B cell (primary cell): Measurements from ENCODE around the gene ZBTB32. TPM values are rescaled to one million over a fixed set of nuclear protein-coding genes. Genes with fewer than 3 reads are reported as not detected.

Source experiments
- ATAC-seq: fragments of 200-7000 bp; cut with Tn5 transposase; one replicate; pipeline ENCODE4 v1.10.0; 2021; ENCODE audit warnings: low read depth, mild to moderate bottlenecking, moderate number of reproducible peaks, moderate library complexity
- CTCF ChIA-PET: fragments of 350-600 bp; sonication (Branson Sonifier 250); formaldehyde crosslinking; loops from one replicate; lab custom pipeline; 2021; ENCODE audit warnings: antibody characterized with exemption, inconsistent platforms; lab: Charles Lee
- POLR2A ChIA-PET: fragments of 350-600 bp; sonication (Branson Sonifier 250); formaldehyde crosslinking; loops from one replicate; lab custom pipeline; 2021; ENCODE audit warnings: antibody characterized with exemption; lab: Charles Lee
- DNase-seq: peaks from one replicate; pipeline ENCODE4 v3.0.0; 2013
- H2AFZ ChIP-seq: 2 replicates; pipeline ENCODE4 v1.6.1; 2012; ENCODE audit warnings: mild to moderate bottlenecking, low read depth, low read length; ENCODE audit not compliant: insufficient read depth, poor library complexity, severe bottlenecking
- H3K27ac ChIP-seq, 2 donors: 1 replicate in 1 of 2; 2 replicates in 1 of 2; pipeline ENCODE4 v1.5.1; 2012 to 2013; ENCODE audit warnings: low read length in 2 of 2, mild to moderate bottlenecking in 2 of 2, moderate library complexity in 1 of 2
- H3K27me3 ChIP-seq, 4 experiments: fragments of 200-600 bp in 1 of 4; sonication (generic) in 1 of 4; replicated peaks in 1 of 4; 1 replicate in 2 of 4; 2 replicates in 2 of 4; pipeline versions ENCODE4 v1.6.1 to v1.7.0; 2013 to 2016; ENCODE audit warnings: low read length in 3 of 4, mild to moderate bottlenecking in 2 of 4, mixed read lengths in 1 of 4, moderate library complexity in 1 of 4; ENCODE audit not compliant: insufficient read depth in 4 of 4, control insufficient read depth in 3 of 4; ENCODE audit errors: control extremely low read depth in 1 of 4
- H3K36me3 ChIP-seq, 2 experiments: replicated peaks in 1 of 2; 1 replicate in 1 of 2; 2 replicates in 1 of 2; pipeline versions ENCODE4 v1.6.1 to v1.7.1; 2013; ENCODE audit warnings: low read length in 1 of 2; ENCODE audit not compliant: insufficient read depth in 2 of 2, control insufficient read depth in 1 of 2; ENCODE audit errors: control extremely low read depth in 1 of 2, extremely low read depth in 1 of 2
- H3K4me1 ChIP-seq, 2 donors: fragments of 200-600 bp in 1 of 2; sonication (generic) in 1 of 2; 1 replicate in 1 of 2; 2 replicates in 1 of 2; pipeline versions ENCODE4 v1.5.1 to v1.6.1; 2013 to 2017; ENCODE audit warnings: low read length in 2 of 2; ENCODE audit not compliant: control insufficient read depth in 2 of 2, insufficient read depth in 2 of 2
- H3K4me2 ChIP-seq: replicated peaks from 2 replicates; pipeline ENCODE3; 2012; ENCODE audit warnings: mild to moderate bottlenecking, low read depth, low read length; ENCODE audit not compliant: poor library complexity, severe bottlenecking
- H3K4me3 ChIP-seq, 5 experiments: fragments of 200-600 bp in 1 of 5; sonication (generic) in 1 of 5; 1 replicate in 3 of 5; 2 replicates in 2 of 5; pipeline versions ENCODE4 v1.5.1 to v1.7.0; 2011 to 2016; ENCODE audit warnings: low read length in 4 of 5, mild to moderate bottlenecking in 4 of 5, low read depth in 2 of 5, control low read depth in 1 of 5, moderate library complexity in 1 of 5; ENCODE audit not compliant: insufficient read depth in 1 of 5; ENCODE audit errors: control extremely low read depth in 1 of 5, extremely low read depth in 1 of 5
- H3K79me2 ChIP-seq: fragments of 200-600 bp; sonication (generic); one replicate; pipeline ENCODE4 v1.6.0; 2016; ENCODE audit warnings: low read length; ENCODE audit not compliant: control insufficient read depth, insufficient read depth
- H3K9ac ChIP-seq: fragments of 200-600 bp; sonication (generic); 2 replicates; pipeline ENCODE4 v1.6.1; 2017; ENCODE audit warnings: mild to moderate bottlenecking, low read length, moderate library complexity
- H3K9me3 ChIP-seq, 3 donors: one replicate each; pipeline versions ENCODE4 v1.6.1 to v1.7.1; 2013; ENCODE audit warnings: low read length in 2 of 3; ENCODE audit not compliant: control insufficient read depth in 2 of 3, insufficient read depth in 1 of 3; ENCODE audit errors: control extremely low read depth in 1 of 3
- H4K20me1 ChIP-seq: 2 replicates; pipeline ENCODE4 v1.6.0; 2012; ENCODE audit warnings: mild to moderate bottlenecking, low read length; ENCODE audit not compliant: insufficient read depth, control insufficient read depth, poor library complexity, severe bottlenecking
- H3K27ac Mint-ChIP-seq: one replicate; pipeline ENCODE4 v1.8.0; 2021; ENCODE audit warnings: mixed read lengths
- H3K27me3 Mint-ChIP-seq: one replicate; pipeline ENCODE4 v1.8.0; 2021; ENCODE audit warnings: mixed read lengths
- H3K4me1 Mint-ChIP-seq: one replicate; pipeline ENCODE4 v1.8.0; 2021; ENCODE audit warnings: mixed read lengths
- H3K4me3 Mint-ChIP-seq: one replicate; pipeline ENCODE4 v1.8.0; 2021; ENCODE audit warnings: mixed read lengths
- H3K9me3 Mint-ChIP-seq: one replicate; pipeline ENCODE4 v1.8.0; 2022; ENCODE audit warnings: mixed read lengths; ENCODE audit not compliant: insufficient read depth
- EZH2 ChIP-seq: IDR thresholded peaks from 2 replicates; pipeline ENCODE4 v1.6.1; 2012; ENCODE audit warnings: borderline replicate concordance, low read depth, mild to moderate bottlenecking, moderate library complexity, low read length; ENCODE audit not compliant: insufficient read depth, poor library complexity, severe bottlenecking
- WGBS: methylation state at CpG from one replicate; pipeline ENCODE4 v1.1.5; 2013; ENCODE audit warnings: missing lambda C conversion rate; ENCODE audit not compliant: insufficient coverage; 5-methylcytosine and 5-hydroxymethylcytosine counted together
- intact Hi-C: fragments of 100-400 bp; cut with micrococcal nuclease; formaldehyde crosslinking; loops from one replicate; pipeline ENCODE4 v1.10.0; 2022
- polyA plus RNA-seq: library from polyadenylated mRNA; depleted of rRNA; stranded (reverse); fragments of >200 nt; gene quantifications from 2 replicates; pipeline ENCODE4 v1.2.3, GENCODE V29; 2012
- total RNA-seq, 2 donors: library from RNA; stranded (reverse); fragments of 120-200 nt in 1 of 2; gene quantifications; 1 replicate in 1 of 2; 2 replicates in 1 of 2; pipeline versions ENCODE4 v1.2.3 to v1.2.4, GENCODE V29; 2013 to 2022
- TF ChIP-seq, protein P1 (sequence below): fragments of 200-600 bp; IDR thresholded peaks from one replicate; pipeline ENCODE4 v1.8.0; 2022; ENCODE audit warnings: antibody characterized with exemption, mild to moderate bottlenecking

ZBTB32 gene
- total and polyA plus RNA-seq, 2 donors (not counting 1 experiment from before 2014, with no cell fraction given), result 18.9 to 28.1 TPM

DNA sequence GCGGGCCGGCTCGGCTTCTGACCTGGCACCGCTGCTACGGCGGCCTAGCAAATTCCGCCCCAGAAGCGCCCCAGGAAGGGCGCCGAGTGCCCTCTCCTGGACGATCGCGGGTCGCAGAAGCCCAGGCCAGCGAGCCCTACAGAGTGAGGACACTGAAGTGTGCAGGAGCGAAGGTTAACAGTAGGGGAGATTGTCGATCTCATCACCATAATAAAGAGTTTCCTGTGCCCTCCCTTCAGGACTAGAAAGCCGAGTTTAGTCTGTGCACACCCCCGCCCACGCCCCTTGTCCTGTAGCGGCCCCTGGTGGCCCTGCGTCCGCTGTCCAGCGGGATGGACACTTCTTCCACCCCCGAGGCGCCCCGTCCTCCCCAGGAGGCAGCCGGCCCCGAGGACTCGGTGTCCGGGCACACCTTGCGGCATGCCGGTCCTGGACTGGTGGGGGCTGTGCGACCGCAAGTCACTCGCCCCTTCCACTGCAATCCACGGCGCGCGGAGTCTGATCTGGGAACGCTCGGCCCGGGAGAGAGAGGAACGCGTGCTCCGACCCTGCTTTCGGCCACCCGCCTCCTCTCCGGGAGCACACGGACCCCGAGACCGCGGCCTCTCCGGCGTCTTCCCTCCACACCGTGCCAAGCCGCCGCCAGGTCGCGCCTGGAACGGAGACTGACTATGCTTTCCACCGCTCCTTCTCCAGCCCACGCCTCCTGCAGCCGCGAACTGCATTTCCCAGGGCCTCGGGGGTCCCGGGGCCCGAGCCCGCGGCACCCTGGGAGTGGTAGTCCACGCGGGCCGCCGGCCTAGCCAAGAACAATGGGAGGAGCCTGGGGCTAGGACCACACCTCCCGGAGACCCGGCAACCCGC is 12.7 kb downstream of the ZBTB32 start:
- peak overlapping the region; percentile 39 to 87 (median 76) for H3K4me3 ChIP-seq
- no peaks in the 10 kb centered on the region for H3K9me3 ChIP-seq
- peak overlapping the region; percentile 80 for H3K9ac ChIP-seq
- intact Hi-C loops, result loop anchor here (1.0 to 10.0 kb wide), 12 partner anchors 15 to 372 kb away; partner anchors contain the start of genes ARHGAP33, COX6B1, FFAR1 and HAUS5
- DNase-seq, result peak; percentile 97
- TF ChIP-seq, protein P1, sequence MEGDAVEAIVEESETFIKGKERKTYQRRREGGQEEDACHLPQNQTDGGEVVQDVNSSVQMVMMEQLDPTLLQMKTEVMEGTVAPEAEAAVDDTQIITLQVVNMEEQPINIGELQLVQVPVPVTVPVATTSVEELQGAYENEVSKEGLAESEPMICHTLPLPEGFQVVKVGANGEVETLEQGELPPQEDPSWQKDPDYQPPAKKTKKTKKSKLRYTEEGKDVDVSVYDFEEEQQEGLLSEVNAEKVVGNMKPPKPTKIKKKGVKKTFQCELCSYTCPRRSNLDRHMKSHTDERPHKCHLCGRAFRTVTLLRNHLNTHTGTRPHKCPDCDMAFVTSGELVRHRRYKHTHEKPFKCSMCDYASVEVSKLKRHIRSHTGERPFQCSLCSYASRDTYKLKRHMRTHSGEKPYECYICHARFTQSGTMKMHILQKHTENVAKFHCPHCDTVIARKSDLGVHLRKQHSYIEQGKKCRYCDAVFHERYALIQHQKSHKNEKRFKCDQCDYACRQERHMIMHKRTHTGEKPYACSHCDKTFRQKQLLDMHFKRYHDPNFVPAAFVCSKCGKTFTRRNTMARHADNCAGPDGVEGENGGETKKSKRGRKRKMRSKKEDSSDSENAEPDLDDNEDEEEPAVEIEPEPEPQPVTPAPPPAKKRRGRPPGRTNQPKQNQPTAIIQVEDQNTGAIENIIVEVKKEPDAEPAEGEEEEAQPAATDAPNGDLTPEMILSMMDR, result peak; percentile 90
- TF ChIP-seq EZH2, result no peak
- Mint-ChIP-seq H3K27me3 (no peaks in the 10 kb centered on the region), H3K9me3 (no peaks in the 10 kb centered on the region), H3K4me3 (peak overlapping the region; percentile 98), H3K4me1 (peaks cover 66% of the 10 kb centered on the region), H3K27ac (peak overlapping the region; percentile 99)
- under 1% methylated on average over 71 of the region's 77 CpGs for WGBS
- H4K20me1 ChIP-seq, result peaks cover 36% of the 10 kb centered on the region
- H2AFZ ChIP-seq, result peak overlapping the region; percentile 89
- peaks cover 0 to 20% of the 10 kb centered on the region in 2 experiments for H3K36me3 ChIP-seq
- no peaks in the 10 kb centered on the region for H3K27me3 ChIP-seq
- H3K79me2 ChIP-seq, result peaks cover 59% of the 10 kb centered on the region
- CTCF ChIA-PET, result interaction anchor here (6.5 kb wide), 1 partner anchor 19 kb away, joined by 123 read pairs; no protein-coding TSS in a partner anchor
- POLR2A ChIA-PET, result interaction anchor here (0.7 to 1.8 kb wide), 3 partner anchors 23 to 205 kb away, joined by 3 to 8 read pairs (median 7); partner anchors contain the start of genes PSENEN and U2AF1L4
- peak; percentile 79 for ATAC-seq
- peak overlapping the region; percentile 94 for H3K4me2 ChIP-seq
- peaks cover 27 to 66% of the 10 kb centered on the region in 2 donors for H3K4me1 ChIP-seq
- H3K27ac ChIP-seq, result peak overlapping the region; percentile 68 to 85
